ENCODE measurements around the gene RIN3. TPM values are rescaled to one million over a fixed set of nuclear protein-coding genes. Genes with fewer than 3 reads are reported as not detected.
A peak's percentile ranks its signal among the peaks of the same experiment; 100 is the strongest.

RIN3 gene
- polyA plus RNA-seq, 3 donors from 2014 or later: 38.8 to 131 (median 60.1) TPM

DNA sequence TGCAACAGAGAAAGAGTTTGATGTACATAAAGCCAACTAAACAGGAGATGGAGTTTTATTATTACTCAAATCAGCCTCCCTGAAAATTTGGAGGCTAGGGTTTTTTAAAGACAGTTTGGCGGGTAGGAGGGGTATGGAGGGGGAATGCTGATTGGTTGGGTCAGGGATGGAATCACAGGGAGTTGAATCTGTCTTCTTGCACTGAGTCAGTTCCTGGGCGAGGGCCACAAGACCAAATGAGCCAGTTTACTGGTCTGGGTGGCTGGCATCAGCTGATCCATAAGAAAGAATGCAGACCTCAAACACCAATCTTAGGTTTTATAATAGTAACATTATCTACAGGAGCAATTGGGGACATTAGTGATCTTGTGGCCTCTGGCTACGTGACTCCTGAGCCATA, 64.9 kb downstream of the RIN3 start:
- H3K4me1 Mint-ChIP-seq: peaks cover 91 to 99% of the 10 kb centered on the region in 2 donors

DNA sequence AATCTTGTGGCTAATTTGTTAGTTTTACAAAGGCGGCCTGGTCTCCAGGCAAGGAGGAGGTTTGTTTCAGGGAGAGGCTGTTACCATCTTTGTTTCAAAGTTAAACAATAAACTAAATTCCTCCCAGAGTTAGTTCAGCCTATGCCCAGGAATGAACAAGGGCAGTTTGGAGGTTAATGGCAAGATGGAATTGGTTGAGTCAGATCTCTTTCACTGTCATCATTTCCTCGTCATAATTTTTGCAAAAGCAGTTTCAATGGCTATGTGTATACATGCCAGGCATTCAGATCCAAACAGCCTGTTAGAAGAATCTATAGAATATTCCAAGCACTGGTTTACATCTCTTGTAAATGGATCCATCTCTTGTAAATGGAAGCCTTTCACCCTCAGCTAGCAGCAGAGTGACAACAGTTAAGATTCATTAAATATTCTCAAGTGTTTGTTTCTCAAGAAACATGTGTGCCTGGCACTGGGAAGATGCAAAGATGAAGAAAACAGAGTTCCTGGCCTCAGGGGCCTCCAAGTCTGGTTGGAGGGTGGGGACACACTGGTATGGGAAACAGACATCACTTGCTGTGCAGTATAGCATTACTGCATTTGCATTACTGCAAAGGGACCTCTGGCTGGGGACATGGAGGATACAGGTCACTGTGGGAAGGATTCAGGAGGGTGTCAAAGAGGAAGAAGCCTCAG, 65.8 kb downstream of the RIN3 start:
- DNase-seq: no peak
- Mint-ChIP-seq H3K4me3 (peak overlapping the region in 2 of 5 donors; percentile 16 to 48), H3K9me3 (no peaks in the 10 kb centered on the region), H3K4me1 (peaks cover 95 to 100% of the 10 kb centered on the region in 2 donors), H3K36me3 (peaks cover 37 to 46% (median 43%) of the 10 kb centered on the region in 3 donors), H3K27me3 (ENCODE audit: low read depth in 3 of 3) (peaks cover 6 to 25% (median 22%) of the 10 kb centered on the region in 3 donors), H3K27ac (peak overlapping the region; percentile 7 to 98 (median 79))

More for the DNA sequence above, 64.9 kb downstream of the RIN3 start:
- peak overlapping the region; percentile 29 to 92 (median 57) for H3K4me3 Mint-ChIP-seq
- peak overlapping the region; percentile 90 to 98 (median 94) for H3K27ac Mint-ChIP-seq
- H3K27me3 Mint-ChIP-seq (ENCODE audit: low read depth in 3 of 3): peaks cover 6 to 24% (median 17%) of the 10 kb centered on the region in 3 donors
- no peak for DNase-seq
- H3K9me3 Mint-ChIP-seq: no peaks in the 10 kb centered on the region
- H3K36me3 Mint-ChIP-seq: peaks cover 37 to 51% (median 43%) of the 10 kb centered on the region in 3 donors

DNA sequence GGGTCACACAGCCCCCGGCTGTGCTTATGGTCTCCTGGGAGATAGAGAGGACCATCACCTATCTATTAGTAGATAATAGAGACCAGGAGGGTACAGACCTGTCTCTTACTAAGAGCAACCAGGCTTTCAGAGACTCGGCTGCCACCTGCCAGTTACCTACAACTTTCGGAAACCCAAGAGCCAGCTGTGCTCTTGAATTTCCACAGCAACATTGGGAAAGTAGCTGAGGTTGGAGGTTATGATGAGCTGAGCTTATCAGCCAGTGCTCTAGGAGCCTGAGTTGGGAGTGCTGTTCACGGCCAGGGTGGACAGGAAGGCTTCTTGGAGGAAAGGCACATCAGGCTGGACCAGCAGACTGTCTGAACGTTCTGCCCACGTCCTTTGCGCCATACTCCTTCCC, 67.6 kb downstream of the RIN3 start:
- H3K36me3 Mint-ChIP-seq: peaks cover 33 to 44% (median 44%) of the 10 kb centered on the region in 3 donors
- no peaks in the 10 kb centered on the region for H3K9me3 Mint-ChIP-seq
- H3K4me1 Mint-ChIP-seq: peaks cover 99 to 100% of the 10 kb centered on the region in 2 donors
- peak overlapping the region; percentile 88 to 95 (median 93) for H3K27ac Mint-ChIP-seq
- H3K27me3 Mint-ChIP-seq (ENCODE audit: low read depth in 3 of 3): peaks cover 15 to 36% (median 35%) of the 10 kb centered on the region in 3 donors
- H3K4me3 Mint-ChIP-seq: peak overlapping the region in 3 of 5 donors; percentile 68 to 81 (median 74)
- no peak for DNase-seq

DNA sequence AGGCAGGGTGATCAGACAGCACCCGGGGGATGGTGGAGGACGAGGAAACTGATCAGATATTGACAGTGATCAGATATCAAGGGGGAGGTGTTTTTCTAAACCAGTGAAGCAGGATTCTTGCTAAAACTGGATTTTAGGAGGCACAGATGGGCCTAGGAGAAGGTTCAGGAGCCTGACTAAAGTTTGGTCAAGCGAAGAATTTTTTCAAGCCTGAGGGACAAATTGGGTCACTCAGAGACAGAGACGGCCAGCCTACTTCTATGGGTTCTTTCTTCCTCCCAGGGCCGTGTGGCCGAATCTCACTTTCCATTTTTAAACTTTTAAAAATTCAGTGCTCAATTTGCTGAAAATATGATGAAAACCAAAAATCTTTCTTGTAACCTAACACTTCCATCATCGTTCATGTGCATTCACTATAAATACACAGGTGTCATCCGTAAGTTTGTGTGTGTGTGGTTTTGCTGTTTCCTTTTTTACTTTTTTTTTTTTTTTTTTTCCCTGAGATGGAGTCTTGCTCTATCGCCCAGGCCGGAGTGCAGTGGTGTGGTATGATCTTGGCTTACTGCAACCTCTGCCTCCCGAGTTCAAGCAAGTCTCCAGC, 68.5 kb downstream of the RIN3 start:
- Mint-ChIP-seq H3K36me3 (peaks cover 33 to 41% (median 40%) of the 10 kb centered on the region in 3 donors), H3K9me3 (no peaks in the 10 kb centered on the region), H3K27me3 (ENCODE audit: low read depth in 3 of 3) (peaks cover 18 to 42% (median 38%) of the 10 kb centered on the region in 3 donors), H3K4me1 (peaks cover 99 to 100% of the 10 kb centered on the region in 2 donors), H3K27ac (peak overlapping the region; percentile 88 to 95 (median 93)), H3K4me3 (peak overlapping the region; percentile 68 to 82 (median 74))
- DNase-seq: peak; percentile 42 to 53 (median 49)

DNA sequence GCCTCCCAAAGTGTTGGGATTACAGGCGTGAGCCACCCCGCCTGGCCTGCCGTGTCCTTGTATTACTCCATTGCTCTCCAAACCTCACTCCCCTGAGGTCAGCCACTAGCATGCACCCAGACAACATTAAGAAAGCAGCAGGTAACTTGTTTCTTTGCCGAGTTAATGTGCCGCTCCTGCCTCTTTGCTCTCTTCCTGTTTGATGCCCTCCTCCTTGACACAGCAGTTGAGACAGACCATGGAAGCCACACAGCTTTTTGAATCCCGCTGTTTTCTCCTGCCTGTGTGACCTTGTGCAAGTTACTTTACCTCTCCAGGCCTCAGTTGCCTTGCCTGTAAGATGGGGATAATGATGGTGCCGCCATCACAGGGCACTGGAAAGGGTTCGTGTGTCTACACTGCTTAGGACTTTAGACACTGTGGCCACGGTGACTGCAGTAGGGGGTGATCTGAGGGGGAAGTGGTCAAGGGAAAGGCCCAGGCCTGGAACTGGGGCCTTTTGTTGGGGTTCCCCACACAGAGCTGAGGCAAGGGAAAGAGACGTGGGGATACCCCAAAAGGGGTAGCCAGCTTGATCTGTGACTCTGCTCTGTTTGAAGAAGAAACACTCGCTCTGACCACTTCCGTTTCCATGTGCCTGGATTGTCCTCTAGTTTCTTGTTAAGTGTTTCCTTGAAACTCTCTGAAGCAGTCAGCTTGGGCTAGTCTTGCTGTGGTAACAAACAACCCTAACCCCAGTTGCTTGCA, 69.3 kb downstream of the RIN3 start:
- Mint-ChIP-seq H3K27me3 (ENCODE audit: low read depth in 3 of 3) (peaks cover 18 to 41% (median 38%) of the 10 kb centered on the region in 3 donors), H3K4me3 (peak overlapping the region; percentile 68 to 82 (median 74)), H3K27ac (peak overlapping the region; percentile 88 to 95 (median 93)), H3K4me1 (peaks cover 99 to 100% of the 10 kb centered on the region in 2 donors), H3K9me3 (no peaks in the 10 kb centered on the region), H3K36me3 (peaks cover 25 to 33% (median 33%) of the 10 kb centered on the region in 3 donors)
- peak; percentile 67 to 75 (median 72) for DNase-seq

DNA sequence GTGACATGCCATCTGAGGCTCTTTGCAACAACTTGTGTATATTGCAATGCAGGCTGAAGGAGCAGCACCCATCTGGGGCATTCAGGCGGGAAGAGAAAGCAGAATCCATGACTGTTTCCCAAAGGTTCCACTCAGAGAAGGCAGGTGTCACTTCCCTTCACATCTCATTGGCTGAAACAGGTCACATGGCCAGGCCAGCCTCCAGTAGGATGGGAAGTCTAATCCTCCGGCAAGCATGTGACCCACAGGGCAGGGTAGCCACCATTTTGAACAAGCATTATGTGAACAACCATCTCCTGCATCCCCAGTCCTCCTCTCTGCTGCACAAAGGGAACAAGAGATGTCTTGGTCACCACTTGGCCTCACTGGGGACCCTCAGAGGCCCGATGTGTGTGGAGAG, 70.6 kb downstream of the RIN3 start:
- H3K27me3 Mint-ChIP-seq (ENCODE audit: low read depth in 3 of 3): peaks cover 18 to 41% (median 37%) of the 10 kb centered on the region in 3 donors
- peaks cover 23 to 36% (median 34%) of the 10 kb centered on the region in 3 donors for H3K36me3 Mint-ChIP-seq
- no peaks in the 10 kb centered on the region for H3K9me3 Mint-ChIP-seq
- no peak for DNase-seq
- H3K27ac Mint-ChIP-seq: peak overlapping the region; percentile 93 to 98 (median 94)
- H3K4me3 Mint-ChIP-seq: peak overlapping the region; percentile 67 to 85 (median 74)
- H3K4me1 Mint-ChIP-seq: peaks cover 97 to 100% of the 10 kb centered on the region in 2 donors

DNA sequence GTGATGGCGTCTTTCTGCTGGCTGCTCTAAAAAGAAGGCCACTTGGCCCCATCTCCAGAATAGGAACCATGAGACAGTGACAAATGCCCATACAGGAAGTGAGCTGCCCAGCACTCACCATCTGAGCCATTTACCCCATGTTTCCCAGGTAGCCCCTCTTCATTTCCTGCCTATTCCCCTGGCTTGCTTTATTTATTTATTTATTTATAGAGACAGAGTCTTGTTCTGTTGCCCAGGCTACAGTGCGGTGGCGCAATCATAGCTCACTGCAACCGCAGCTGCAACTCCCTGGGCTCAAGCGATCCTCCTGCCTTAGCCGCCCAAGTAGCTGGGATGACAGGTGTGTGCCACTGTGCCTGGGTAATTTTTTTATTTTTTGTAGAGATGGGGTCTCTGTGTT, 71.2 kb downstream of the RIN3 start:
- Mint-ChIP-seq H3K27ac (peak overlapping the region; percentile 93 to 98 (median 94)), H3K4me1 (peaks cover 97 to 100% of the 10 kb centered on the region in 2 donors), H3K27me3 (ENCODE audit: low read depth in 3 of 3) (peaks cover 18 to 40% (median 37%) of the 10 kb centered on the region in 3 donors), H3K9me3 (no peaks in the 10 kb centered on the region), H3K4me3 (peak overlapping the region; percentile 67 to 85 (median 74)), H3K36me3 (peaks cover 17 to 31% (median 28%) of the 10 kb centered on the region in 3 donors)
- DNase-seq: peak; percentile 35 to 59 (median 52)

DNA sequence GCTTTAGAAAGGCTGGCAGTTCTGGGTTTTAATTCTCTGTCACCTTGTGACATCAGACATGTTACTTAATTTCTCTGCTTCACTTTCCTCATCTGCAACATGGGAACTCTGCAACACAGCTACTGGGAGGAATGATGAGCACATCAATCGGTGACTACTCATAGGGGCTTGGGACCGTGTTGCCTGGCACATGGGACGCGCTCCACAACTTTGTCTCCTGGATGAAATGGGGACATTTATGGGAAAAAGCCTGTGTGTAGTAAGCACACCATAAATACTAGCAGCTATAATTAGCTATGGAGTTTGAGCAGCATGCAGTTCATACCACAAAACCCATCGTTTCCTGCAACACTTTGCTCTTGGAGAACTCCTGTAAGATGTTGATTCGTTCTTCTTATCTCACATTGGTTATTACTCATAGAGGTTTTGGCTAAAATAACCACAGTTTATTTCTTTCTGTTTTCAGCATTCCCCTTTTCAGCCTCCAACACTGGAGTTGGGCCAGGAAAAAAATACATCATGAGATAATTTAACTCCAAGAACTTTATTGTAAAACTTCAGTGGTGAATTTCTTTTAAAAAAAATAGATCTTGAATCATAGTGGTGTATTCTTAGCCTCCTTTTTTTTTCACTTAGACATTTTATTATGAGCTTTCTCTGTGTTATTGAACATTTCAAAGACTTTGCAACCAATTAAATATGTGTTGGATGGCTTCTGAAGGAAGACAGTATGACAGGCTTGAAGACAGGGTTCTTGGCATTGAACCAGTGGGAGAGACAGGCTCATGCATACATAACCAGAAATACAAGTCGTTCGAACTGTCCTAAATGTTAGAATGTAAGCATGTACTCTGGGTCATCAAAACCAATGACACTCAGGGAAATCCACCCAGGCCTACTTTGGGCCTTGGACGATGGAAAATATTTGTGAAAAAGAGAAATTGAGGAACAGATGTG, 72.7 kb downstream of the RIN3 start:
- Mint-ChIP-seq H3K9me3 (peaks cover 0 to 1% (median 0%) of the 10 kb centered on the region in 6 donors), H3K4me1 (peaks cover 98 to 100% of the 10 kb centered on the region in 2 donors), H3K4me3 (peak overlapping the region; percentile 67 to 85 (median 74)), H3K27ac (peak overlapping the region; percentile 93 to 98 (median 94)), H3K36me3 (peaks cover 15 to 28% (median 26%) of the 10 kb centered on the region in 3 donors), H3K27me3 (ENCODE audit: low read depth in 3 of 3) (peaks cover 18 to 37% (median 34%) of the 10 kb centered on the region in 3 donors)
- DNase-seq: peak; percentile 85

DNA sequence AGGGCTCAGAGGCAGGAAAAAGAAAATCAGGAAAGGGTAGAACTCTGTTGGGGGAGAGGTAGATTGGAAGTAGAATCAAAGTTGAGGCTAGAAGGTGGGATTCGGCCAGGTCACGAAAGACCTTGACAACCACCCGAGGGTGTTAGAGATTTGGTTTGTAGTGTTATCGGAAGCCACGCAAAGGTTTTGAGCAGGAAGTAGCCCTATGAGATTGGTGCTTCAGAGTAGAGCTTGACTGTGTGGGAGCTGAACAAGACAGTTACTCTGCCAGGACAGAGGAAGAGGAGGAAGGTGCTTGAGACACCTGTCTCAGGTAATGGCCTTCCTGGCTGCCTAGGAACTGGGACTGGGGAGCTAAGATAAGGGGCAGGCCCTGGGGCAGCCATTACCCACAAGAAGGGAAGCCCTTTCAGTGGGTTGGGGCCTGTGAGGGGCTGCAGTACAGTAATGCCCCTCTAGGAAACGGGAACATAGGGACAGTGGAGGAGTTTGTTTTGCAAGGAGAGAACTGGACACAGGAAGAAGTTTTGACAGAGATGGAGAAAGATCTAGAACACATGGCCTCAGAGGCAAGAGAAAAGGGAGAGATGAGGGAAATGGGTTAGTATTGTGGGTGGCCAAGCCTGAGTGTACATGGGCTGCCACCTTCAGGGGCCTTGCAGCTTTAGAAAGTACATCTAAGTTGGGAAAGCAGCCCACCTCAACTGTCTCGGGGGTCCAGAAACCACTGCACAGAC, 73.5 kb downstream of the RIN3 start:
- H3K27me3 Mint-ChIP-seq (ENCODE audit: low read depth in 3 of 3): peaks cover 18 to 35% (median 31%) of the 10 kb centered on the region in 3 donors
- H3K4me1 Mint-ChIP-seq: peaks cover 96 to 100% of the 10 kb centered on the region in 2 donors
- H3K27ac Mint-ChIP-seq: peak overlapping the region; percentile 93 to 98 (median 94)
- H3K36me3 Mint-ChIP-seq: peaks cover 21 to 30% (median 30%) of the 10 kb centered on the region in 3 donors
- DNase-seq: peak; percentile 69 to 73 (median 72)
- H3K4me3 Mint-ChIP-seq: peak overlapping the region; percentile 67 to 85 (median 74)
- H3K9me3 Mint-ChIP-seq: peaks cover 0 to 1% (median 0%) of the 10 kb centered on the region in 6 donors

DNA sequence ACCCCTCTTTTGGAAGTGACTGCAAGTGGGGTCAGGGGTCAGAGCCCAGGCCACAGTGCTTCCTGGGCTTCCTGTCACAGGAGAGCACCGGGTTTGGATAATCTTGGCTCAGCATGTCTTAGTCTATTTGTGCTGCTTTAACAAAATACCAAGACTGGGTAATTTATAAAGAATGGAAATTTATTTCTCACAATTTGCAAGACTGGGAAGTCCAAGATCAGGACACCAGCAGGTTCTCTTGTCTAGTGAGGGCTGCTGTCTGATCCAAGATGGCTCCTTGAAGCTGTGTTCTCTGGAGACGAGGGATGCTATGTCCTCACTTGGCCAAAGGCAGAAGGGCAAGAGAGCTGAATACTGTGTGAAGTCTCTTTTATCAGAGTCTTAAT, 74.1 kb downstream of the RIN3 start:
- Mint-ChIP-seq H3K27me3 (ENCODE audit: low read depth in 3 of 3) (peaks cover 18 to 29% (median 26%) of the 10 kb centered on the region in 3 donors), H3K4me3 (peak overlapping the region; percentile 67 to 85 (median 74)), H3K36me3 (peaks cover 20 to 28% (median 28%) of the 10 kb centered on the region in 3 donors), H3K27ac (peak overlapping the region; percentile 93 to 98 (median 94)), H3K9me3 (peaks cover 0 to 1% (median 0%) of the 10 kb centered on the region in 6 donors), H3K4me1 (peaks cover 91 to 94% of the 10 kb centered on the region in 2 donors)
- DNase-seq: no peak

DNA sequence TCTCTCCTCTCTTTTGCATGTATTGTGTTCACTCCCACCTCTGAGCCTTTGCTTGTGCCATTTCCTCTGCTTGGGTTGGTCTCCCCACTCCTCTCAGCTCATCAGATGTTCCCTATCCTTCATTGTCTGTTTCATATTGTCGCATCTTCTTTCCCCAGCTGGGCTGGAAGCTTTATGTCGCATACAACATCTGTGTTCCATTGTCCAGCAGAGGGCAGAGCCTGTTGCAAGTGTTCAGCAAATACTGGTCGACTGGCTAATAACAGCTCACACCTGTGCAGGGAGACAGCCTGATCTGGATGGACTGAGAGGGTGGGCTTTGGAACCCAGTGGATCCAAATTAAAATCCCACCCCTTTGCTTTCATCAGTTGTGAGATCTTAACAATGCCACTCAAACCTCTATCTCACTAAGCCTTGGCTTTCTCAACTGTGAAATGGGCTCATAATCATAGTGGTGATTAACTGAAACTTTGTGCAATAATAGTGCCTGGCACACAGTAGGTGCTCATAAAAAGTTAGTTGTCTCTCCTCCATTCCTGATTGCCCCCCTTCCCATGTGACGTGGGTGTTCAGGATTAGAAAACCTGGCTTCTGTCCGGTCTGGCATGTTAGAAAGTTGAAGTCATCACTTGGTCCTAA, 75.8 kb downstream of the RIN3 start:
- peaks cover 11 to 19% (median 18%) of the 10 kb centered on the region in 3 donors for H3K27me3 Mint-ChIP-seq (ENCODE audit: low read depth in 3 of 3)
- DNase-seq: no peak
- peaks cover 74 to 78% of the 10 kb centered on the region in 2 donors for H3K4me1 Mint-ChIP-seq
- H3K9me3 Mint-ChIP-seq: peaks cover 0 to 1% (median 0%) of the 10 kb centered on the region in 6 donors
- peak overlapping the region in 4 of 5 donors; percentile 48 to 68 (median 58) for H3K4me3 Mint-ChIP-seq
- peak overlapping the region; percentile 81 to 93 (median 88) for H3K27ac Mint-ChIP-seq
- H3K36me3 Mint-ChIP-seq: peaks cover 13 to 27% (median 21%) of the 10 kb centered on the region in 3 donors

Measured in immature natural killer cell (primary cell).